HepG2 (cell line): ENCODE measurements around the gene ZNF345. TPM values are rescaled to one million over a fixed set of nuclear protein-coding genes. Genes with fewer than 3 reads are reported as not detected.
A peak's percentile ranks its signal among the peaks of the same experiment; 100 is the strongest.

Experiments used
- AFF4 ChIP-seq: sonication (generic); formaldehyde crosslinking; IDR thresholded peaks from 2 replicates; pipeline ENCODE4 v1.4.0; 2020; ENCODE audit warnings: missing genetic modification reagents
- FOXJ3 ChIP-seq: sonication (generic); formaldehyde crosslinking; IDR thresholded peaks from 2 replicates; pipeline ENCODE4 v1.4.0; 2020; ENCODE audit warnings: missing genetic modification reagents, mild to moderate bottlenecking, borderline replicate concordance
- KAT8 ChIP-seq: IDR thresholded peaks from 2 replicates; pipeline ENCODE4 v1.6.1; 2016; ENCODE audit warnings: missing genetic modification reagents, missing compliant biosample characterization
- POGZ ChIP-seq: sonication (generic); formaldehyde crosslinking; IDR thresholded peaks from 2 replicates; pipeline ENCODE4 v1.4.0; 2020; ENCODE audit warnings: mild to moderate bottlenecking, missing genetic modification reagents
- POLR2AphosphoS5 ChIP-seq: IDR thresholded peaks from 2 replicates; pipeline ENCODE4 v1.6.1; 2012; ENCODE audit warnings: low read depth, low read length
- RFXAP ChIP-seq: sonication (generic); formaldehyde crosslinking; IDR thresholded peaks from 2 replicates; pipeline ENCODE4 v1.4.0; 2020; ENCODE audit warnings: missing genetic modification reagents, borderline replicate concordance
- SIN3B ChIP-seq: fragments of 150-350 bp; IDR thresholded peaks from 2 replicates; pipeline ENCODE4 v1.6.1; 2014; ENCODE audit warnings: low read length
- SUZ12 ChIP-seq: fragments of 150-350 bp; IDR thresholded peaks from 2 replicates; pipeline ENCODE4 v1.6.1; 2014; ENCODE audit warnings: low read depth, low read length
- ZBTB1 ChIP-seq: sonication (generic); formaldehyde crosslinking; IDR thresholded peaks from 2 replicates; pipeline ENCODE4 v1.4.0; 2020; ENCODE audit warnings: missing genetic modification reagents, borderline replicate concordance
- ZBTB33 ChIP-seq: sonication (generic); formaldehyde crosslinking; IDR thresholded peaks from 2 replicates; pipeline ENCODE4 v1.4.0; 2020; ENCODE audit warnings: missing genetic modification reagents
- ZNF280B ChIP-seq: sonication (generic); formaldehyde crosslinking; IDR thresholded peaks from 2 replicates; pipeline ENCODE4 v1.5.0; 2020; ENCODE audit warnings: missing genetic modification reagents, mild to moderate bottlenecking, borderline replicate concordance
- ZNF335 ChIP-seq: sonication (generic); formaldehyde crosslinking; IDR thresholded peaks from 2 replicates; pipeline ENCODE4 v1.4.0; 2020; ENCODE audit warnings: missing genetic modification reagents
- ZNF44 ChIP-seq: sonication (generic); formaldehyde crosslinking; IDR thresholded peaks from 2 replicates; pipeline ENCODE4 v1.5.1; 2020; ENCODE audit warnings: mild to moderate bottlenecking, missing genetic modification reagents
- ZNF574 ChIP-seq: sonication (generic); formaldehyde crosslinking; IDR thresholded peaks from 2 replicates; pipeline ENCODE4 v1.4.0; 2020; ENCODE audit warnings: missing genetic modification reagents
- ZNF761 ChIP-seq: sonication (generic); formaldehyde crosslinking; conservative IDR thresholded peaks from 2 replicates; pipeline ENCODE4 v1.4.0; 2020; ENCODE audit warnings: mild to moderate bottlenecking, missing genetic modification reagents
- polyA plus RNA-seq, 8 experiments: library from polyadenylated mRNA; depleted of rRNA in 3 of 8; stranded (reverse) in 7 of 8; unstranded in 1 of 8; fragments of >200 nt; fragmentation: Illumina TruSeq in 4 of 8; extraction: Trizol in 4 of 8; gene quantifications; 2 replicates each; pipeline versions ENCODE4 v1.2.1 to v1.2.3, GENCODE V29; 2011 to 2016; ENCODE audit warnings: low read depth in 4 of 8, missing spikeins in 1 of 8, mixed read lengths in 1 of 8; ENCODE audit not compliant: insufficient read depth in 1 of 8
- total RNA-seq, 5 experiments: library from RNA; depleted of rRNA; stranded (reverse); fragments of >200 nt; fragmentation: Illumina TruSeq; extraction: Trizol; gene quantifications; 2 replicates each; pipeline ENCODE4 v1.2.3, GENCODE V29; 2016; ENCODE audit warnings: low read depth in 1 of 5

The ZNF345 gene
- total and polyA plus RNA-seq, 2 of the 13 experiments (the other 11 are each of a cell fraction or from before 2014, with no cell fraction given) = 2.6 to 2.9 TPM

GRCh38 chr19:36850559-36851442 lies at the start of gene ZNF345 (continued):
- peak; percentile 49; the same call in 1 of the 2 replicates for TF ChIP-seq ZNF280B (CRISPR knock-in tag)
- TF ChIP-seq FOXJ3 (CRISPR knock-in tag) = peak; percentile 35; the same call in 1 of the 2 replicates
- peak; percentile 23 for TF ChIP-seq ZNF574 (CRISPR knock-in tag)
- 0 out of 2 replicates have a peak, but pooled peaks have one; percentile 49 for TF ChIP-seq ZNF44 (CRISPR knock-in tag)
- peak; percentile 72 for TF ChIP-seq SUZ12
- TF ChIP-seq ZNF761 = peak; percentile 74
- no peak for TF ChIP-seq ZBTB33 (CRISPR knock-in tag)
- peak; percentile 36 for TF ChIP-seq KAT8 (CRISPR knock-in tag)
- TF ChIP-seq SIN3B = no peak
- TF ChIP-seq POGZ (CRISPR knock-in tag) = peak; percentile 39; the same call in 1 of the 2 replicates
- peak; percentile 71 for TF ChIP-seq POLR2AphosphoS5
- TF ChIP-seq AFF4 = no peak
- no peak for TF ChIP-seq ZBTB1 (CRISPR knock-in tag)
- TF ChIP-seq ZNF335 (CRISPR knock-in tag) = 0 out of 2 replicates have a peak, but pooled peaks have one; percentile 35
- TF ChIP-seq RFXAP (CRISPR knock-in tag) = peak; percentile 27; the same call in 1 of the 2 replicates
